Gastroesophageal sphincter (tissue), 4 donors: ENCODE results near the gene KCTD15. TPM values are rescaled to one million over a fixed set of nuclear protein-coding genes. Genes with fewer than 3 reads are reported as not detected.

Experiments used
- ATAC-seq: fragments of 150-250 bp; one replicate; pipeline ENCODE4 v1.9.1; 2016; ENCODE audit warnings: mild to moderate bottlenecking, moderate library complexity
- H3K27ac ChIP-seq, 4 donors: fragments of 200-600 bp; sonication (generic) in 3 of 4; 1 replicate in 3 of 4; 2 replicates in 1 of 4; pipeline ENCODE4 v1.5.1; 2016 to 2019
- H3K27me3 ChIP-seq: fragments of 200-600 bp; sonication (generic); one replicate; pipeline ENCODE4 v1.5.1; 2019
- H3K36me3 ChIP-seq, 2 donors: fragments of 200-600 bp; sonication (generic); one replicate each; pipeline ENCODE4 v1.5.1; 2019; ENCODE audit warnings: control low read depth in 1 of 2
- H3K4me1 ChIP-seq, 3 donors: fragments of 200-600 bp; sonication (generic); 1 replicate in 2 of 3; 2 replicates in 1 of 3; pipeline ENCODE4 v1.5.1; 2016 to 2019; ENCODE audit warnings: control low read depth in 2 of 3
- H3K4me3 ChIP-seq, 2 donors: fragments of 200-600 bp; sonication (generic); one replicate each; pipeline ENCODE4 v1.5.1; 2019; ENCODE audit warnings: mild to moderate bottlenecking in 1 of 2, moderate library complexity in 1 of 2
- H3K9me3 ChIP-seq, 3 donors: fragments of 200-600 bp; sonication (generic); one replicate each; pipeline ENCODE4 v1.5.1; 2017 to 2019; ENCODE audit warnings: control low read depth in 2 of 3
- CTCF ChIP-seq, 4 experiments: fragments of 200-600 bp in 2 of 4; fragments of 450-650 bp in 2 of 4; sonication (generic) in 1 of 4; IDR thresholded peaks; one replicate each; pipeline ENCODE4 v1.5.1; 2017 to 2019; ENCODE audit warnings: antibody characterized with exemption in 4 of 4, mild to moderate bottlenecking in 2 of 4, moderate library complexity in 2 of 4
- EP300 ChIP-seq: sonication (generic); formaldehyde crosslinking; IDR thresholded peaks from one replicate; pipeline ENCODE4 v1.6.1; 2017; ENCODE audit warnings: antibody characterized with exemption, mild to moderate bottlenecking
- POLR2A ChIP-seq, 2 donors: fragments of 450-650 bp; IDR thresholded peaks; one replicate each; pipeline ENCODE4 v1.6.1; 2017; ENCODE audit warnings: antibody characterized with exemption in 2 of 2, mild to moderate bottlenecking in 2 of 2, moderate library complexity in 1 of 2
- POLR2AphosphoS5 ChIP-seq: sonication (generic); formaldehyde crosslinking; IDR thresholded peaks from one replicate; pipeline ENCODE4 v1.6.1; 2017; ENCODE audit warnings: antibody characterized with exemption
- WGBS, 2 donors: methylation state at CpG; one replicate each; pipeline ENCODE4 v1.1.5; 2018; ENCODE audit warnings: low coverage in 1 of 2; 5-methylcytosine and 5-hydroxymethylcytosine counted together
- total RNA-seq, 4 donors: library from RNA; depleted of rRNA; stranded (reverse); fragments of >200 nt; gene quantifications; one replicate each; pipeline ENCODE4 v1.1.0, GENCODE V29; 2016

The KCTD15 gene
- total RNA-seq, 4 donors from 2014 or later = 62.3 to 148 (median 84.3) TPM

- WGBS, 2 donors = no CpG with 5 or more reads among the region's 7 CpGs
- Histone ChIP-seq H3K9me3 (no peaks in the 10 kb centered on the region), H3K4me1 (peaks cover 0 to 16% (median 5%) of the 10 kb centered on the region in 3 donors), H3K36me3 (no peaks in the 10 kb centered on the region), H3K27me3 (peaks cover 32% of the 10 kb centered on the region), H3K27ac (no peak overlapping the region), H3K4me3 (no peak overlapping the region)
- no peak for TF ChIP-seq POLR2A (IDR thresholded peaks at IDR 0.05)
- no peak for TF ChIP-seq EP300
- TF ChIP-seq CTCF (IDR thresholded peaks at IDR 0.05) = no peak
- TF ChIP-seq POLR2AphosphoS5 = no peak
- ATAC-seq = no peak
Measured at GRCh38 chr19:33759356-33759755, 37.3 kb upstream of the KCTD15 start.

- ATAC-seq = no peak
- WGBS, 2 donors = 65 to 68% methylated on average over 4 to 5 of the region's 11 CpGs
- no peak for TF ChIP-seq POLR2A (IDR thresholded peaks at IDR 0.05)
- TF ChIP-seq POLR2AphosphoS5 = no peak
- no peak for TF ChIP-seq CTCF (IDR thresholded peaks at IDR 0.05)
- no peak for TF ChIP-seq EP300
- H3K27me3 ChIP-seq = peaks cover 59% of the 10 kb centered on the region
- H3K36me3 ChIP-seq = no peaks in the 10 kb centered on the region
- H3K9me3 ChIP-seq = no peaks in the 10 kb centered on the region
- no peak overlapping the region for H3K27ac ChIP-seq
- peaks cover 0 to 6% (median 2%) of the 10 kb centered on the region in 3 donors for H3K4me1 ChIP-seq
- H3K4me3 ChIP-seq = no peak overlapping the region
Measured at GRCh38 chr19:33763633-33764371, 32.9 kb upstream of the KCTD15 start.

GRCh38 chr19:33766623-33767022 lies 30.0 kb upstream of the KCTD15 start:
- 62% methylated on average over 2 of the region's 13 CpGs; no CpG with 5 or more reads in 1 of the 2 donors for whole genome bisulfite sequencing, 2 donors
- TF ChIP-seq CTCF (IDR thresholded peaks at IDR 0.05) (no peak), POLR2AphosphoS5 (no peak), EP300 (no peak), POLR2A (IDR thresholded peaks at IDR 0.05) (no peak)
- no peak for ATAC-seq
- no peaks in the 10 kb centered on the region for H3K9me3 ChIP-seq
- H3K4me3 ChIP-seq = no peak overlapping the region
- H3K27ac ChIP-seq = no peak overlapping the region
- peaks cover 85% of the 10 kb centered on the region for H3K27me3 ChIP-seq
- no peaks in the 10 kb centered on the region for H3K36me3 ChIP-seq
- H3K4me1 ChIP-seq = no peaks in the 10 kb centered on the region

GRCh38 chr19:33767898-33768413 lies 28.7 kb upstream of the KCTD15 start:
- no peak for TF ChIP-seq CTCF (IDR thresholded peaks at IDR 0.05)
- no peak for TF ChIP-seq POLR2AphosphoS5
- Histone ChIP-seq H3K36me3 (no peaks in the 10 kb centered on the region), H3K9me3 (no peaks in the 10 kb centered on the region), H3K27ac (no peak overlapping the region), H3K4me1 (no peaks in the 10 kb centered on the region), H3K27me3 (peaks cover 77% of the 10 kb centered on the region), H3K4me3 (no peak overlapping the region)
- ATAC-seq = no peak
- WGBS, 2 donors = 45 to 48% methylated on average over 6 to 9 of the region's 9 CpGs

GRCh38 chr19:33769208-33769607 lies 27.5 kb upstream of the KCTD15 start:
- WGBS, 2 donors = 54% methylated on average over 4 of the region's 6 CpGs; no CpG with 5 or more reads in 1 of the 2 donors
- ATAC-seq = no peak

More at GRCh38 chr19:33769208-33769607, 27.5 kb upstream of the KCTD15 start:
- no peaks in the 10 kb centered on the region for H3K9me3 ChIP-seq
- H3K36me3 ChIP-seq = no peaks in the 10 kb centered on the region
- TF ChIP-seq EP300 = no peak
- TF ChIP-seq CTCF (IDR thresholded peaks at IDR 0.05) = no peak
- TF ChIP-seq POLR2A (IDR thresholded peaks at IDR 0.05) = no peak
- no peak for TF ChIP-seq POLR2AphosphoS5
- no peak overlapping the region for H3K27ac ChIP-seq
- peaks cover 66% of the 10 kb centered on the region for H3K27me3 ChIP-seq
- no peaks in the 10 kb centered on the region for H3K4me1 ChIP-seq
- no peak overlapping the region for H3K4me3 ChIP-seq
